ENCODE results near the gene MEI1.
"Not testable (repeated sequence)": the region's sequence is repeated elsewhere in the genome, so short reads cannot be mapped to it uniquely, and the experiment has no call there.

The MEI1 gene

GRCh38 chr22:41732096-41732772 lies 32.9 kb downstream of the MEI1 start:
- TF ChIP-seq, protein P1, sequence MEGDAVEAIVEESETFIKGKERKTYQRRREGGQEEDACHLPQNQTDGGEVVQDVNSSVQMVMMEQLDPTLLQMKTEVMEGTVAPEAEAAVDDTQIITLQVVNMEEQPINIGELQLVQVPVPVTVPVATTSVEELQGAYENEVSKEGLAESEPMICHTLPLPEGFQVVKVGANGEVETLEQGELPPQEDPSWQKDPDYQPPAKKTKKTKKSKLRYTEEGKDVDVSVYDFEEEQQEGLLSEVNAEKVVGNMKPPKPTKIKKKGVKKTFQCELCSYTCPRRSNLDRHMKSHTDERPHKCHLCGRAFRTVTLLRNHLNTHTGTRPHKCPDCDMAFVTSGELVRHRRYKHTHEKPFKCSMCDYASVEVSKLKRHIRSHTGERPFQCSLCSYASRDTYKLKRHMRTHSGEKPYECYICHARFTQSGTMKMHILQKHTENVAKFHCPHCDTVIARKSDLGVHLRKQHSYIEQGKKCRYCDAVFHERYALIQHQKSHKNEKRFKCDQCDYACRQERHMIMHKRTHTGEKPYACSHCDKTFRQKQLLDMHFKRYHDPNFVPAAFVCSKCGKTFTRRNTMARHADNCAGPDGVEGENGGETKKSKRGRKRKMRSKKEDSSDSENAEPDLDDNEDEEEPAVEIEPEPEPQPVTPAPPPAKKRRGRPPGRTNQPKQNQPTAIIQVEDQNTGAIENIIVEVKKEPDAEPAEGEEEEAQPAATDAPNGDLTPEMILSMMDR (IDR thresholded peaks at IDR 0.05), result no peak
- no peak overlapping the region for H3K27ac ChIP-seq

- H3K27ac ChIP-seq, result not testable (repeated sequence)
These were observed 33.9 kb downstream of the MEI1 start for GRCh38 chr22:41733241-41733640.

GRCh38 chr22:41739576-41739975 lies 40.3 kb downstream of the MEI1 start:
- TF ChIP-seq ZFX (IDR thresholded peaks at IDR 0.05; ENCODE audit: borderline replicate concordance), result no peak
- TF ChIP-seq, protein P1 (IDR thresholded peaks at IDR 0.05), result no peak
- H3K27ac ChIP-seq, result no peak overlapping the region

DNA sequence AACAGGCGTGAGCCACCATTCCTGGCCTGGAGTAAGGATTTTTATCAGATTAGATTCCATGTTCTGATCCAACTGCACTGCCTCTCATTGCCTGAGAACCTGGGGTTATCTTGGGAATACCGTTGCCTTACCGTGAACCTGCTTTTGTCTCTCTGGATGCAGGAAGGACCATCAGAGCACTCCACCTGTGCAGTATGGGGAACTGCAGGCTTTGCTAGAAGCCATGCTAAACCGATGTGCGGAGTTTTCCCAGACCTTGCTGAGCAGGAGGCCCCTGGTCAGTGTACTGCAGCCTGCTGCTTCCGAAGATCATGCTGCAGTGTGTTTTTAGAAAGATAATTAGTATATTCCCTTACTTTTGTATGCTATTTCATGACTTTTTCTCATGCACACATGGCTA lies 43.6 kb downstream of the MEI1 start:
- no peak overlapping the region for H3K27ac ChIP-seq
- no peak for TF ChIP-seq ZFX (IDR thresholded peaks at IDR 0.05; ENCODE audit: borderline replicate concordance)
- TF ChIP-seq, protein P1 (IDR thresholded peaks at IDR 0.05), result no peak

DNA sequence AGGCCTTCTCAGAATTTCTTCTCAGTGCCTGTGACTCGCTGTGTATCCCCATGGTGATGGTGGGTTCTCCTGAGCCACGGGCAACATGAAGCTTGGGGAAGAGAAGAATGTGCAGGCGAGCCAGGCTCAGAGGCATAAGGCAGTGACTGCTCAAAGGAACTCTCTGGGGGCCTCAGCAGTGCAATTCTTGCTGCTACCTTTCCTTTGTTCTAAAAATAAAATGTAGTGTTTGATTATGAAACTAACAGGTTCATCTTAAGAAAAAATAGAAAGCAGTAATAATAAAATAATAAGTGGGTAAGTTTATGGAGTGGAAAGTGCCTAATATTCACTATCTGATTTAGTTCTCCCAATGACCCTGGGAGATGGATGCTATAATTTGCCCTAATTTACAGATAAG lies 46.7 kb downstream of the MEI1 start:
- no peak overlapping the region for H3K27ac ChIP-seq
- TF ChIP-seq ZFX (IDR thresholded peaks at IDR 0.05; ENCODE audit: borderline replicate concordance), result no peak
- TF ChIP-seq, protein P1 (IDR thresholded peaks at IDR 0.05), result no peak

DNA sequence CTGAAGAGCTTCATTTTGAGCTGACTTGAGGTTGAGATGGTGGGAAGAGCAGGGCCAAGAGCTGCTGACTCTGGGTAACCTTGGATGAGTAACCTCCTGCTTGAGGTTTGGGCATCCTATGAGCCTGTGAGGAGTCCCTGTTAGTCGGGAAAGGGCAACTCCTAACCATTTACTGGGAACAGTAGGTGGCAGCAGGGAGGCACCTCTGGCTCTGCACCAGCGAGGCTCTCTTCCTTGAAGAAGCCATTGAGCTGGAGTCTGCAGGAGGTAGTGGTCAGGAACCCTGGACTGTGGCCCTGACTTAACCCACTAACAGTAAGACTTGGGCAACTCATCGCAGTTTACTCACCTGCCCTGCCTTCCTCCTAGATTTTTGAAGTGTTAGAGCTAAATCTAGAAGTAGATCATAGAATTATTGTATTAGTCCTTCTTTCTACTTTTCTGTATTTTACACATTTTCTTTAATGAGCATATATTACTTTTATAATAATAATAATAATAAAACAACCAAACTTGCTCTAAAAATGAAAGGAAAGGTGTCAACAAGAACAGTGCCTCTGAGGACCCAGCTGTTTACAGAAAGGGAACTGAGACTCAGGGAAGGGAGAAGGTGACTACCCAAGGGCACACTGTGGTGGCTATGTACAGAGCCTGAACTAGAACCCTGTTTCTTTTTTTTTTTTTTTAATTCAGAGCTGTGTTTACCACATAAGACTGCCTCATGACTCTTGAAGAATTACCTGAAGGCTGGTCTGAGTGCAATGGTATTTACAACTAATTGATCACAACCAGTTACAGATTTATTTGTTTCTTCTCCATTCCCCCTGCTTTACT lies 47.5 kb downstream of the MEI1 start:
- H3K27ac ChIP-seq, result no peak overlapping the region
- TF ChIP-seq ZFX (IDR thresholded peaks at IDR 0.05; ENCODE audit: borderline replicate concordance), result no peak
- TF ChIP-seq, protein P1 (IDR thresholded peaks at IDR 0.05), result peak; percentile 91

- TF ChIP-seq ZFX (IDR thresholded peaks at IDR 0.05; ENCODE audit: borderline replicate concordance), result no peak
- TF ChIP-seq, protein P1 (IDR thresholded peaks at IDR 0.05), result no peak
- no peak overlapping the region for H3K27ac ChIP-seq
These were observed 53.0 kb downstream of the MEI1 start for GRCh38 chr22:41752011-41752970.

Data from 22Rv1 (cell line).